MG63 (cell line): ENCODE measurements around the gene NRIP3. TPM values are rescaled to one million over a fixed set of nuclear protein-coding genes. Genes with fewer than 3 reads are reported as not detected.
"Not testable (repeated sequence)": the region's sequence is repeated elsewhere in the genome, so short reads cannot be mapped to it uniquely, and the experiment has no call there.

ENCODE experiments used
- DNase-seq: peaks from one replicate; pipeline ENCODE4 v3.0.0-alpha.2; 2020
- H3K27me3 ChIP-seq: fragments of 250-450 bp; sonication (Bioruptor Pico); 2 replicates; pipeline ENCODE4 v1.5.1; 2020; ENCODE audit warnings: mild to moderate bottlenecking, moderate library complexity
- H3K36me3 ChIP-seq: fragments of 250-450 bp; sonication (Bioruptor Pico); 2 replicates; pipeline ENCODE4 v1.5.1; 2020; ENCODE audit warnings: mild to moderate bottlenecking, moderate library complexity
- H3K4me3 ChIP-seq: fragments of 250-450 bp; sonication (Bioruptor Pico); 2 replicates; pipeline ENCODE4 v1.5.1; 2020; ENCODE audit warnings: mild to moderate bottlenecking, moderate library complexity
- H3K9me3 ChIP-seq: fragments of 250-450 bp; sonication (Bioruptor Pico); 2 replicates; pipeline ENCODE4 v1.5.1; 2020; ENCODE audit warnings: mild to moderate bottlenecking, moderate library complexity
- total RNA-seq: library from RNA; depleted of rRNA; stranded (reverse); fragments of >200 nt; shearing (Covaris generic); gene quantifications from 2 replicates; pipeline ENCODE4 v1.2.3, GENCODE V29; 2014; ENCODE audit warnings: low replicate concordance

NRIP3 gene
- total RNA-seq, 1 experiment from 2014 or later, result 12.7 TPM

DNA sequence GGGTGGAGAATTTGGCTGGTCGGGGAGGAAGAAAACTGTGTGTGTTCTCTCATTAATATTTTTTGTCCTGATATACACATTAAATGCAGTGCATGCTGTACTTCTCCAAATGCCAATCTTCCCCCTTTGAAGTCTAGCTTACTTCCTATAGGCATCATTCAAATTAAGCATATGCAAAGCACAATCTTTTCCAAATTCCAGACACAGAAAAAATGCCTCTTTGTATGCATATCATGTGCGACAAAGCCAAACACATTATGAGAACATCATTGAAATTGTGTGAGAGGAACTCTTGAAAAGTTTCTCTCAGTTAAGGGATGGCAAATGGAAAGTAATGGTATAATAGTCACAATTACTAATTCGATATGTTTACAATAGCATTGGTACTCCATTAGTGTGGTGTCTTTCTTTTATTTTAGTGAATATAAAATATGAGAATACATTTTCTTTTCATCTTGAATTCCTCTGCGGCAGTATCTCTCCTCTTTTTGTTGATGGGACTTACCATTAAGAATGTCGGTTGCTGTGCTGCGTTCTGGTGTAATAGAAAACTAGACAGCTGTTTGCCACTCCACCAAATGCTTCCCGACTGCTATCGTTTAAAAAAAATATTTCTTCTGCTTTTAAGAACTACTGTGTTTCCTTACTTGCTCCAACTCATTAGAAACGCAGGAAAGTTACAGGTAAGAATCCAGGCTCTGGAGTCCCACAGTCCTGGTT, 19.3 kb upstream of the NRIP3 start:
- DNase-seq, result no peak
- Histone ChIP-seq H3K27me3 (no peaks in the 10 kb centered on the region), H3K4me3 (no peak overlapping the region), H3K9me3 (no peaks in the 10 kb centered on the region), H3K36me3 (no peaks in the 10 kb centered on the region)

DNA sequence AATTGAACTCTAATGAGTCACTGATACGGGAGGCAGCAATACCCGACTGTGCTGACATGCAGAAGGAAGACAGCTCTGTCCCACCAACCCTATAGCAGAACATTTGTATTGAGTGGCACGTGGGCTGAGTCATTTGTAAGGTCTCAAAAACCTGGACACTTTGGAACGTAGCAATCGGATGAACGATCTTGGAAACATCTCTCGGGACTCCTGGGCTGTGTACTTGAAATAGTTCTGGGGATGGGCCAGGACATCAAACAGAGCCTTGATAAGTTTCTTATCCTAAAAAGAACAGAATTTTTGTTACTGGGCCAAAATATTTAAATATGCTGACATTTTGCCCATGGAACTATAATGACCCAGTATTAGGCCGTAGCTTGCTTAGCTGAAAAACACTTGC, 17.1 kb upstream of the NRIP3 start:
- no peak overlapping the region for H3K4me3 ChIP-seq
- 0 out of 2 replicates have a peak, but pooled peaks cover 2% of the 10 kb centered on the region for H3K9me3 ChIP-seq
- DNase-seq, result no peak
- no peaks in the 10 kb centered on the region for H3K36me3 ChIP-seq
- H3K27me3 ChIP-seq, result no peaks in the 10 kb centered on the region

DNA sequence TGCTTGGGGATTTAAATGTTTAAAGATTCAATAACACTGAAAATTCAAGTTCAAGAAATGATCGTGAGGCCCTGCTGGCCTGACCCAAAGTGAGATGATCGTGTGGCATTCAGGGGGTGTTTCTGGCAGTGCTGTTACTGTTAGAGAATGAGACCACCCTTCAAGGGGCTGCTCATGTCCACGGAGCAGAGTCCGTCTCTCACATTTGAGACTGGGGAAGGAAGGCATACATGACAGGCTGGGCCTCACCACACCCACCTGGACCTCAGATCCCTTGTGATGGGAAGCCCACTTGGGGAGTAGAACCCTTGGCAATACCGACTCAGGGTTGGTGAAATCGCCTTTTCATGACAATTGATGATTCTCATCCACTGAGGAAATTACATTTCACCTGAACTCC, 16.1 kb upstream of the NRIP3 start:
- Histone ChIP-seq H3K36me3 (no peaks in the 10 kb centered on the region), H3K27me3 (no peaks in the 10 kb centered on the region), H3K4me3 (no peak overlapping the region), H3K9me3 (0 out of 2 replicates have a peak, but pooled peaks cover 2% of the 10 kb centered on the region)
- no peak for DNase-seq

DNA sequence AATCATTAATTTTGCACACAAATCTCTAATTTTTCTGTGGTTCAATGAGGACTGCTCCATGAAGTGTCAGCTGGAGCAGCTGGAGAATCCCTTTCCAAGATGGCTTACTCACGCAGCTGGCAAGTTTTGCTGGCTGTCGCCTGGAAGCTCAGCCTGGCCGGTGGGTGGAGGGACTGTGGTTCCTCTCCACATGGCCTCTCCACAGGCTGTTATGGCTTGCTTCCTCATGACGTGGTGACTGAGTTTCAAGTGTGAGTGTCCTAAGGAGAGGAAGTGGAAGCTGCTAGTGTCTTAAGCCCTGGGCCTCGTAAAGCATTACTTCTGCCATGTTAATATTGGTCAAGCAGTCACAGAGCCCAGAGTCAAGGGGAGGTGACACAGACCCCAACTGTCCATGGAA, 14.0 kb upstream of the NRIP3 start:
- no peaks in the 10 kb centered on the region for H3K36me3 ChIP-seq
- DNase-seq, result peak; percentile 94
- no peak overlapping the region for H3K4me3 ChIP-seq
- H3K9me3 ChIP-seq, result 0 out of 2 replicates have a peak, but pooled peaks cover 2% of the 10 kb centered on the region
- H3K27me3 ChIP-seq, result no peaks in the 10 kb centered on the region

DNA sequence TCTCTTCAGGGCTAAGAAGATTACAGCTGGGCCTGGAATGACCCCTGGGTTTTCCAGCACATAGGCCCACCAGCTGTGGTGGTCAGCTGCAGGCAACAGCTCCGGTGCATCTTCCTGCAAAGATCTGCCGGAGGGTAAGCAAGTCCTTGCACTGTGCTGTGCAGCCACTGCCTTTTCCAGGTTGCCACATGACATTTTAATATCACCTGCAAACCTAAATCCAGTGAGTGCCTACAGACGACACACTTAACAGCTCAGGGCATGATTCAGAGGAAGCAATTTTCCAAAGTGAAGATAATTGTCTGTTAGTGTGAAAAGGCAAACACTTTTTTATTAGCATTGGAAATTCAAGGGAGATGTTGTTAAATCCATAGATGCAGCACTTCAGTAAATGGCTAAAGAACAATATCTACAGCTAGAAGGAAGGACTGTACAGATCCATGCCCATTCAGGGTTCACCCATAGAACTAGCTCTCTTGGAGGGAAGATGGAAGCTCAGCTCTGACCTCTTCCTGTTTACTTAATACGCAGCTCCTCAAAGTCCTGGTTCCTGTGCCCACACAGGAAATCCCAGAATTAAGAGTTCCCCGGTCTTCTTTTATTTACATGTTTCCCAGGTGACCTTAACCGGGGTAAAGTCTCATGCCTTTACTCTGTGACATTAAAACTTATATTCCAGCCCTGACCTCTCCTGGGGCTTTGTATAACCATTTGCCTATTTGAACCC, 13.3 kb upstream of the NRIP3 start:
- Histone ChIP-seq H3K27me3 (no peaks in the 10 kb centered on the region), H3K4me3 (no peak overlapping the region), H3K9me3 (0 out of 2 replicates have a peak, but pooled peaks cover 2% of the 10 kb centered on the region), H3K36me3 (no peaks in the 10 kb centered on the region)
- no peak for DNase-seq

DNA sequence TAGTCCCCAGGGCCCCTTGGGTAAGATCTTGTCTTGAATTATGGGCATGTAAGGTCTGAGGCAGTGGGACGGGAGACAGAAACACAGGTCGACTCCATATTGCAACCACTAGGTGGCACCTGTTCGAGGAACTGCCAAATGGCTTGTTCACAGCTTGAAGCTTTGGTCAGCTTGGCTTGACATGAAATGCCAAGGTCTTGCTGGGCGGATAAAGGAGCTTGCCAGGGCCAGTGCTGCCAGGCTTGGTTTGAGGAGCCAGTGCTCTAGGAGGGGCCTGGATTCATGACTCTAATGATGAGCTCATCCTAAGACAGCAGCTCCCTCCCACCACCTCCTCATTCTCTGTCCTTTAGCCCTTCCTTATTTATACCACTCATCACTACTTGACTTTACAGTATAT, 11.9 kb upstream of the NRIP3 start:
- DNase-seq, result peak; percentile 98

DNA sequence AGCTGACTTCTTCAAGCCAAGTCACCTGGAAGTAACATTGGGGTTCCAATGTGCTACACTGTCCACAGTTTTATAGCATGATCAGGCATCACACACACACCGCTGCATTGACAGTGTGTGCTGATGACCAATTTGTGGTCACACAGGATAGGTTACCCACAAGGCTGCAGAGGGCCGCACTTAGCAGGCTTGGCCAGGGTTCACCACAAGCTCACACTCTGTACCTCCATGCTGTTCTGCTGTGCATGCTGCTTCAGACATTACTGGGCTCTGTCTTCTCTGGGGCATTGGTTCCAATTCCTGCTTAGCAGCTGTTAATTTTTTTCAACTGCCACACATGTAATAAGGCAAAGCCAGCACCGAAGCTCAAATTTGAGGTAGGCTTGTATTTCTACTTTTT, 11.0 kb upstream of the NRIP3 start:
- Histone ChIP-seq H3K27me3 (no peaks in the 10 kb centered on the region), H3K9me3 (peaks cover 5% of the 10 kb centered on the region; the same call in 1 of the 2 replicates), H3K4me3 (no peak overlapping the region), H3K36me3 (no peaks in the 10 kb centered on the region)
- DNase-seq, result no peak

More for the DNA sequence above, 11.9 kb upstream of the NRIP3 start:
- Histone ChIP-seq H3K9me3 (peaks cover 3% of the 10 kb centered on the region; the same call in 1 of the 2 replicates), H3K27me3 (no peaks in the 10 kb centered on the region), H3K36me3 (no peaks in the 10 kb centered on the region), H3K4me3 (no peak overlapping the region)

DNA sequence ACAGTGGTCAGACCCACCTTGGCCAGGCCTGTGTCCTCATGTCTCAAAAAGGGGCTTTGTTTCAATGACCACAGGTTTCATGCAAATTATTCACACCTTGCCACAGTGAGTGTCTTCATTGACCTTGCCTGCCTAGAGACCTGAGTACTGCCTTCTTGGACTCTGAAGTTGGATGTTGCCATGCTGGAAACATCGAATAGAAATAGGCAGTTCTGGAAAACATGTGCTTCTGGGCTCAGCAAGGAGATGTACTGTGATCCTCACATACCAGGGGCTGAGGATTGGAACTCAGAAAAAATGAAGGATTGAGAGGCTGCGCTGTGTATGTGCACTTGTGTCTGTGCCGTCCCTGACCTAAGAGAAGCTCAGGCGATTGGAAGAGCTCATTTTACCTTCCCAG, 9.6 kb upstream of the NRIP3 start:
- Histone ChIP-seq H3K27me3 (no peaks in the 10 kb centered on the region), H3K9me3 (peaks cover 5% of the 10 kb centered on the region; the same call in 1 of the 2 replicates), H3K36me3 (no peaks in the 10 kb centered on the region), H3K4me3 (no peak overlapping the region)
- DNase-seq, result no peak

DNA sequence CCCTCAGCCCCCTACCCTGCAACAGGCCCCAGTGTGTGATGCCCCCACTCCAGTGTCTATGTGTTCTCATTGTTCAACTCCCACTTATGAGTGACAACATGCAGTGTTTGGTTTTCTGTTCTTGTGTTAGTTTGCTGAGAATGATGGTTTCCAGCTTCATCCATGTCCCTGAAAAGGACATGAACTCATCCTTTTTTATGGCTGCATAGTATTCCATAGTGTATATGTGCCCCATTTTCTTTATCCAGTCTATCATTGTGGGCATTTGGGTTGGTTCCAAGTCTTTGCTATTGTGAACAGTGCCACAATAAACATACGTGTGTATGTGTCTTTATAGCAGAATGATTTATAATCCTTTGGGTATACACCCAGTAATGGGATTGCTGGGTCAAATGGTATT, 5.7 kb upstream of the NRIP3 start:
- not testable (repeated sequence) for DNase-seq, H3K36me3 ChIP-seq, H3K27me3 ChIP-seq, H3K9me3 ChIP-seq, H3K4me3 ChIP-seq

DNA sequence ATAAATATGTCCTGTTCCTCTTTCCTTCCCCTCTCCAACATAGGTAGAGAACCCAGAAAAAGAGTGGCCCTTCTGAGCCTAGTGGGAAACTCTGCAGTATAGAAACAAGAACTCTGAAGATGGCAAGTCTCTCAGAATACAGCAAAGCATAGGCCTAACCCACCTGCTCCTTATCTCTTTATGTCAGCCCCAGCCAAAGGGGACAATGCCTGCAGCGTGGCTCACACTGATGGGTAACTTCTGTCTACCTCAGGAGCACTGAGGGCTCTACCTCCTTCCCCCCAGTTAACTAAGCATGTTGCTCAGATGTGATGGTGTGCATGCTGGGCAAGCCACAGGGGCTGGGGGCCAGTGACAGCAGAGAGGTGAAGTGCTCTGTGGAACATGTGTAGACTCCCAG, 4.9 kb upstream of the NRIP3 start:
- Histone ChIP-seq H3K36me3 (no peaks in the 10 kb centered on the region), H3K4me3 (no peak overlapping the region), H3K9me3 (peaks cover 3% of the 10 kb centered on the region; the same call in 1 of the 2 replicates), H3K27me3 (peaks cover 3% of the 10 kb centered on the region; the same call in 1 of the 2 replicates)
- DNase-seq, result no peak

DNA sequence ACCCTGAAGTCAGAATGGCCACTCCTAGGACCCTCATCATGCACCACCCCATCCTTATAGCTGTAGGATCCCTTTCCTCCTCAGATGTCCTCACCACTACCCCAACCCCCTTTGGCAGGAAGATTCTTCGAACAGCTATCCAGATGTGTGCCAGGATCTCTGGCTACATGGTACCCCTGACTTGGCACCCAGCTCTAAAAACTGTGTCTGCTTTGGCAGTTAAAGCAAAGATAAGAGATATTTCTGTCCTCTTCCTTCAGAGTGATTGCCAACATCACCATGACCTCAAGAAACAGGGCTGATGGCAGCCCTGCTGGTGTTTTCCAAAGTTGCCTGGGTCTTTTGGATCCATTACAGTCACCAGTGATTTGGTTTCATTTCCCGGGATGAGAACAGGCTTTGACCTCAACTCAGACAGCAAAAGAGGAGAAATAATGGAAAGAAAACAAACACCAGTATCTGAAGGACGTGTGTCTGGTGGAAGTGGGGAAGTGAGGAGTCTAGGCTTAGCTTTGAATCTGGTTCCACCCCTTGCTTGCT, 4.3 kb upstream of the NRIP3 start:
- no peak for DNase-seq
- Histone ChIP-seq H3K4me3 (no peak overlapping the region), H3K36me3 (no peaks in the 10 kb centered on the region), H3K9me3 (peaks cover 3% of the 10 kb centered on the region; the same call in 1 of the 2 replicates), H3K27me3 (peaks cover 3% of the 10 kb centered on the region; the same call in 1 of the 2 replicates)

DNA sequence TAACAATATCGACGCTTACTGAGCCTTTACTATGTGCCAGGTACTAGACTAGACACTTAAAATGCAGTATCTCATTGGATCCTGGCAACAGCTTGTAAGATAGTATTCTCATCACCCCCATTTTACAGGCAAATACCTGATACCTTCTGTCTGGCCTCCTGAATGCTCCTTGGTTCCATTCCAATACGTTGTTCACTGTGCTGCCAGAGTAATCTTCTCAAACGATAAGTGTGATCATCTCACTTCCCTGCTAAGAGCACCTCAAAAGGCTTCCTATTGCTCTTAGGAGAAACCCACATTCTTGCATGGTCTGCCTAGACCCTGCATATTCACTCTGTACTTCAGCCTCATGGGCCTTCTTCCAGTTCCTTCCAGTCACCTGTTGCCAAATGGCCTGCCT, 1.3 kb upstream of the NRIP3 start:
- H3K4me3 ChIP-seq, result no peak overlapping the region
- DNase-seq, result no peak
- H3K36me3 ChIP-seq, result no peaks in the 10 kb centered on the region
- H3K9me3 ChIP-seq, result no peaks in the 10 kb centered on the region; the same call in 1 of the 2 replicates
- H3K27me3 ChIP-seq, result peaks cover 3% of the 10 kb centered on the region; the same call in 1 of the 2 replicates

DNA sequence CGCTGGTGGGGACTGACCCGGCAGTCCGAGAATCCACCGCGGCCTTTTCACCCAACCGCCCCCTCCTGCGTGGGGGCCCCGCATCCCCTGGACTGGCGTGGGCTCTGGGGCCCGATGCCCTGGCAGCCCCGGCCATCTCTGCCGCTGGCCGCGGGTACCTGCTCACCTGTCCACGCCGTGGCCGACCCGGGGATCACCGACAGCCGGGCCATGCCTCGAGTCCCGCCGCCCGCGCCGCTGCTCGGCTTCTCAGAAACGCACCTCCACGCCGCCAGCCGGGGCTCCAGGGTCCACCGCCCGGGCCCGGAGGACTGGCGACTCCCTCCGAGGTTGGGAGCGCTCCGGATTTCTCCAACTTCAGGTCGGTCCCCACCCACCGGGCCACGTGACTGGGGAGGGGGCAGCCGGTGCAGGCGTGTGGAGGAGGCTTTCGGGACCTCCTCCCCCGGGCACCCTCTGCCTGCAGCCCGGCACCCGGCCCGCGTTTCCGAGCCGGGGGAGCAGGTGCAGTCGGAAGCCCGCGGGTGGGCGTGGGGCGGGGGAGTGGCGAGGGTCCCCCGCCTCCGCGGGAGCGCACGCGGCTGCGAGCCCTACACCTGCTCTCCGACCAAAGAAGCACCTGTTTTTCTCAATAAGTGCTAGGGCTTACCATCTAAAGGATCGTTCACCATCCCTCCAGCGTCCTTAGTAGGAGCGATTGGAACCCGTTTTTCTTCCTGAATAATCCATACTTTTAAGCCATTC, 554 bp upstream of the NRIP3 start:
- no peaks in the 10 kb centered on the region for H3K36me3 ChIP-seq
- DNase-seq, result no peak
- peak overlapping the region; percentile 51 for H3K4me3 ChIP-seq
- peaks cover 3% of the 10 kb centered on the region; the same call in 1 of the 2 replicates for H3K27me3 ChIP-seq
- no peaks in the 10 kb centered on the region for H3K9me3 ChIP-seq

DNA sequence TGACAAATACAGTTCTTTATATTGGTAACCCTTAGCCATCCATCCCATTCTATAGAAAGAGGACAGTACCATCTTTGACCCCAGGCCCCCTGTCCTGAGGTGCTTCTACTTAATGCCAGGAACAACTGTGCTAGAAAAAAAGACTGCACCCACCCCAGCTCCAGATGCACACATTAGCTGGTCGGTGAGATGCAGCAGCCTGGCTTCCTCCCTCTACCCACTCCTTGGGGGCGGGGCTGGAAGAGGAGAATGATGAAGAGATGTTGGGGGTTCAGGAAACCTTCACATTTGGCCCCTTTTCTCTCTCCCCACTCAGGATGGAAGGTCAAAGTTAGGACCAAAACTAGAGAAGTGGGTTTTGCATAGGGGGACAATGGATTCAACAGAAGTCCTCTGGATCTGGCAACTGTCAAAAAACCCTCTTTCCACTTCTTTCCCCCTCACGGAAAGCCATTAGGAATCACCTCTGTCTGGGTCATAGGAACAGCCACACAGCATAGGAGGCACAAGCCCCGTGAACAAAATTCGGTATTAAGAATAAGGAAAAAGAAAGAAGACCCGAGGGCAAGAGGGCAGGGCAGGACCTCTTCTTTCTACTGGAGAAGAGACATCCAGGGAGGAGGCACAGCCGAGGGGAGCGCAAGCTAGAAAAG, 755 bp downstream of the NRIP3 start:
- Histone ChIP-seq H3K27me3 (peaks cover 3% of the 10 kb centered on the region; the same call in 1 of the 2 replicates), H3K9me3 (no peaks in the 10 kb centered on the region), H3K36me3 (no peaks in the 10 kb centered on the region), H3K4me3 (peak overlapping the region; percentile 51)
- no peak for DNase-seq

DNA sequence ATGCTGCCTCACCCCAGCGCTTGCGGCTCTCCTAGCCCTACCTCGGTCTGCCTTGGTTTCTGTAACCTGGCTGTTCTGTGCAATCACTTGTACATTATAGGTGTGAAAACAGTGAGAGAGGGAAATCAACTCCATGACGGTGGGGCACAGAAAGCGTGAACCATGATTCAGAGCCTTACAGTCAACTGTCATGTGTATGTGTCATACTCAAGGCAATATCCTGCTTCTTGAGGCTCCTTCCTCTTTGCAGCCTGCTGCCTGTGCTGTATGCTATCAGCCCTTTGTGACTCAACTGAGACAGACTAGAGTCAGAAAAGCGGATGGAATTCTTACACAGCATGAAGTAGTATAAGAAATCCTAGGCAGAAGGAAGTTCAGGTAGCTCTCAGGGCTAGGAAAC, 2.1 kb downstream of the NRIP3 start:
- Histone ChIP-seq H3K36me3 (no peaks in the 10 kb centered on the region), H3K27me3 (peaks cover 3% of the 10 kb centered on the region; the same call in 1 of the 2 replicates), H3K9me3 (no peaks in the 10 kb centered on the region), H3K4me3 (no peak overlapping the region)
- DNase-seq, result peak; percentile 58

DNA sequence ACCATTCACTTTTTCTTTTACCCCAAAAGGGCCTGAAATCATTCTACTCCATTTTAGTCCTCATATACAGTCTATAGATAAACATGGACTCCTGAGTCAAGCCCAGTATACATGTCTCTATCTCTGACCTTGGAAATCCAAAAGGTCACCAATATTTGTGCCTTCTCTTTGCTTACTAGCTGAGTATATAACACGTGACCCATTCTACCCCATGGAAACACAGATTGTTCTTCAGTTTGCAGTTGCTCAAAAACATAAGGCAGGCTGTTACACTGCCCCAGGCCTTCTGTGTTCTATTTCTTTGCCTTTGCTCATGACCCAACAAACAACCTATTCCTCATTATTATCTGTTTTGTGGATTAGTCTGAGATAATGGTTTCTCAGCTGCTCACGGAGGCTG, 5.8 kb downstream of the NRIP3 start:
- Histone ChIP-seq H3K36me3 (no peaks in the 10 kb centered on the region), H3K27me3 (peaks cover 2% of the 10 kb centered on the region; the same call in 1 of the 2 replicates), H3K9me3 (no peaks in the 10 kb centered on the region), H3K4me3 (no peak overlapping the region)
- no peak for DNase-seq
